CD14-positive monocyte (primary cell): ENCODE results near the gene PMS1. TPM values are rescaled to one million over a fixed set of nuclear protein-coding genes. Genes with fewer than 3 reads are reported as not detected.

Source experiments
- DNase-seq, 3 donors: peaks; one replicate each; pipeline ENCODE4 v3.0.0-alpha.2; 2011 to 2022
- H2AFZ ChIP-seq: 2 replicates; pipeline ENCODE4 v1.6.0; 2012; ENCODE audit warnings: mild to moderate bottlenecking, low read depth, low read length, inconsistent platforms; ENCODE audit not compliant: insufficient read depth, poor library complexity, severe bottlenecking
- H3K27ac ChIP-seq, 2 donors: 1 replicate in 1 of 2; 2 replicates in 1 of 2; pipeline ENCODE4 v1.5.1; 2012 to 2013; ENCODE audit warnings: low read length in 2 of 2, control low read depth in 1 of 2, inconsistent platforms in 1 of 2, low read depth in 1 of 2, mild to moderate bottlenecking in 1 of 2
- H3K27me3 ChIP-seq, 2 donors: one replicate each; pipeline versions ENCODE4 v1.6.0 to v1.6.1; 2011 to 2013; ENCODE audit warnings: low read length in 2 of 2; ENCODE audit not compliant: control insufficient read depth in 2 of 2, insufficient read depth in 2 of 2
- H3K36me3 ChIP-seq, 2 donors: replicated peaks in 1 of 2; 1 replicate in 1 of 2; 2 replicates in 1 of 2; pipeline versions ENCODE4 v1.5.1 to v1.6.1; 2012 to 2013; ENCODE audit warnings: low read length in 2 of 2, control low read depth in 1 of 2, inconsistent platforms in 1 of 2, mild to moderate bottlenecking in 1 of 2; ENCODE audit not compliant: insufficient read depth in 2 of 2, control insufficient read depth in 1 of 2
- H3K4me1 ChIP-seq, 2 donors: 1 replicate in 1 of 2; 2 replicates in 1 of 2; pipeline versions ENCODE4 v1.5.1 to v1.6.1; 2012 to 2013; ENCODE audit warnings: low read length in 2 of 2, control low read depth in 1 of 2, inconsistent platforms in 1 of 2, mild to moderate bottlenecking in 1 of 2, moderate library complexity in 1 of 2; ENCODE audit not compliant: insufficient read depth in 2 of 2, control insufficient read depth in 1 of 2
- H3K4me2 ChIP-seq: replicated peaks from 2 replicates; pipeline ENCODE3; 2012; ENCODE audit warnings: low read length, moderate library complexity, mild to moderate bottlenecking; ENCODE audit not compliant: poor library complexity, severe bottlenecking; ENCODE audit errors: extremely low read depth
- H3K4me3 ChIP-seq, 3 experiments: fragments of 200-600 bp in 1 of 3; sonication (generic) in 1 of 3; replicated peaks in 1 of 3; 1 replicate in 2 of 3; 2 replicates in 1 of 3; pipeline ENCODE4 v1.5.1; 2011 to 2013; ENCODE audit warnings: low read length in 3 of 3, mild to moderate bottlenecking in 3 of 3, control low read depth in 2 of 3, low read depth in 2 of 3, inconsistent platforms in 1 of 3, moderate library complexity in 1 of 3
- H3K79me2 ChIP-seq: 2 replicates; pipeline ENCODE4 v1.6.0; 2012; ENCODE audit warnings: mild to moderate bottlenecking, control low read depth, inconsistent platforms, low read length, moderate library complexity; ENCODE audit not compliant: insufficient read depth
- H3K9ac ChIP-seq: 2 replicates; pipeline ENCODE4 v1.6.0; 2017; ENCODE audit warnings: low read length, mild to moderate bottlenecking; ENCODE audit not compliant: insufficient read depth, poor library complexity, severe bottlenecking
- H3K9me3 ChIP-seq, 2 donors: replicated peaks in 1 of 2; 1 replicate in 1 of 2; 2 replicates in 1 of 2; pipeline versions ENCODE4 v1.5.1 to v1.6.1; 2012 to 2013; ENCODE audit warnings: low read length in 2 of 2, control low read depth in 1 of 2; ENCODE audit not compliant: control insufficient read depth in 1 of 2, insufficient read depth in 1 of 2
- H4K20me1 ChIP-seq: 2 replicates; pipeline ENCODE4 v1.6.0; 2012; ENCODE audit warnings: mild to moderate bottlenecking, low read length, control low read depth, moderate library complexity; ENCODE audit not compliant: insufficient read depth
- H3K27ac Mint-ChIP-seq, 7 donors: one replicate each; pipeline ENCODE4 v1.8.0; 2020; ENCODE audit warnings: mild to moderate bottlenecking in 7 of 7, mixed read lengths in 7 of 7, moderate library complexity in 6 of 7, inconsistent platforms in 2 of 7
- H3K27me3 Mint-ChIP-seq, 3 donors: one replicate each; pipeline ENCODE4 v1.8.0; 2021 to 2022; ENCODE audit warnings: low read depth in 3 of 3, mild to moderate bottlenecking in 3 of 3, mixed read lengths in 3 of 3, moderate library complexity in 3 of 3, inconsistent platforms in 1 of 3
- H3K36me3 Mint-ChIP-seq, 2 donors: one replicate each; pipeline ENCODE4 v1.8.0; 2020; ENCODE audit warnings: mixed read lengths in 2 of 2, inconsistent platforms in 1 of 2, mild to moderate bottlenecking in 1 of 2
- H3K4me1 Mint-ChIP-seq: one replicate; pipeline ENCODE4 v1.8.0; 2020; ENCODE audit warnings: mild to moderate bottlenecking, mixed read lengths
- H3K4me3 Mint-ChIP-seq, 2 donors: one replicate each; pipeline ENCODE4 v1.8.0; 2020; ENCODE audit warnings: mild to moderate bottlenecking in 2 of 2, mixed read lengths in 2 of 2, moderate library complexity in 1 of 2
- H3K9me3 Mint-ChIP-seq, 7 donors: one replicate each; pipeline ENCODE4 v1.8.0; 2020 to 2022; ENCODE audit warnings: mixed read lengths in 7 of 7, mild to moderate bottlenecking in 6 of 7, moderate library complexity in 6 of 7, inconsistent platforms in 2 of 7
- CTCF ChIP-seq: fragments of 200-600 bp; IDR thresholded peaks from one replicate; pipeline ENCODE4 v1.8.0; 2022; ENCODE audit warnings: antibody characterized with exemption, mild to moderate bottlenecking
- WGBS: methylation state at CpG from one replicate; pipeline ENCODE4 v1.1.5; 2013; ENCODE audit warnings: missing lambda C conversion rate; ENCODE audit not compliant: insufficient coverage; 5-methylcytosine and 5-hydroxymethylcytosine counted together
- intact Hi-C, 2 donors: fragments of 100-400 bp; cut with micrococcal nuclease; formaldehyde crosslinking; loops; one replicate each; pipeline versions ENCODE4 v1.15.0 to v1.15.1; 2023
- polyA plus RNA-seq, 3 donors: library from polyadenylated mRNA; depleted of rRNA in 1 of 3; unstranded in 2 of 3; stranded (reverse) in 1 of 3; fragments of 300-500 nt in 2 of 3; fragments of >200 nt in 1 of 3; fragmentation: Illumina TruSeq in 2 of 3; gene quantifications; 1 replicate in 2 of 3; 2 replicates in 1 of 3; pipeline ENCODE4 v1.2.3, GENCODE V29; 2012 to 2021

Gene PMS1
- polyA plus RNA-seq, 3 donors = 3.7 to 7.8 (median 5.7) TPM

GRCh38 chr2:189854940-189855339, 70.7 kb downstream of the PMS1 start:
- Mint-ChIP-seq H3K9me3 (no peaks in the 10 kb centered on the region), H3K27ac (no peak overlapping the region), H3K36me3 (peaks cover 28 to 38% of the 10 kb centered on the region in 2 donors), H3K27me3 (no peaks in the 10 kb centered on the region), H3K4me3 (no peak overlapping the region), H3K4me1 (no peaks in the 10 kb centered on the region)
- peaks cover 0 to 27% of the 10 kb centered on the region in 2 donors for H3K36me3 ChIP-seq
- no peak overlapping the region for H3K4me2 ChIP-seq
- no peaks in the 10 kb centered on the region for H3K27me3 ChIP-seq
- no peak overlapping the region for H3K27ac ChIP-seq
- no peak overlapping the region for H3K9ac ChIP-seq
- H4K20me1 ChIP-seq = no peaks in the 10 kb centered on the region
- no peaks in the 10 kb centered on the region for H3K9me3 ChIP-seq
- H3K4me1 ChIP-seq = no peaks in the 10 kb centered on the region
- H3K79me2 ChIP-seq = no peaks in the 10 kb centered on the region
- intact Hi-C loops = no loop called here
- DNase-seq = no peak
- no peak overlapping the region for H2AFZ ChIP-seq
- WGBS = no CpG with 5 or more reads among the region's 3 CpGs
- no peak for TF ChIP-seq CTCF
- no peak overlapping the region for H3K4me3 ChIP-seq

GRCh38 chr2:189858291-189858690, 74.0 kb downstream of the PMS1 start:
- H3K9ac ChIP-seq = no peak overlapping the region
- DNase-seq = no peak
- H3K36me3 Mint-ChIP-seq = peaks cover 34 to 37% of the 10 kb centered on the region in 2 donors
- no peaks in the 10 kb centered on the region for H4K20me1 ChIP-seq
- no peak for TF ChIP-seq CTCF
- H3K79me2 ChIP-seq = no peaks in the 10 kb centered on the region
- no peaks in the 10 kb centered on the region for H3K4me1 ChIP-seq
- no peak overlapping the region for H3K4me2 ChIP-seq
- no peaks in the 10 kb centered on the region for H3K27me3 Mint-ChIP-seq
- H2AFZ ChIP-seq = no peak overlapping the region
- intact Hi-C loops = no loop called here
- no peak overlapping the region for H3K27ac ChIP-seq
- no CpG with 5 or more reads among the region's 1 CpG for WGBS
- H3K36me3 ChIP-seq = peaks cover 0 to 16% of the 10 kb centered on the region in 2 donors
- no peak overlapping the region for H3K27ac Mint-ChIP-seq
- no peaks in the 10 kb centered on the region for H3K27me3 ChIP-seq
- no peaks in the 10 kb centered on the region for H3K9me3 Mint-ChIP-seq
- no peak overlapping the region for H3K4me3 Mint-ChIP-seq
- no peak overlapping the region for H3K4me3 ChIP-seq
- H3K9me3 ChIP-seq = peaks cover 0 to 4% of the 10 kb centered on the region in 2 donors
- no peaks in the 10 kb centered on the region for H3K4me1 Mint-ChIP-seq
